GM18519 (cell line): Measurements from ENCODE around the gene DMC1.
"Not testable (repeated sequence)": the region's sequence is repeated elsewhere in the genome, so short reads cannot be mapped to it uniquely, and the experiment has no call there.

ENCODE experiments used
- ATAC-seq: cut with Tn5 transposase; IDR thresholded peaks from one replicate; pipeline ENCODE4 v1.9.1; 2021; ENCODE audit warnings: mild to moderate bottlenecking, moderate library complexity; ENCODE audit not compliant: unreplicated experiment, low FRiP score

DMC1 gene

DNA sequence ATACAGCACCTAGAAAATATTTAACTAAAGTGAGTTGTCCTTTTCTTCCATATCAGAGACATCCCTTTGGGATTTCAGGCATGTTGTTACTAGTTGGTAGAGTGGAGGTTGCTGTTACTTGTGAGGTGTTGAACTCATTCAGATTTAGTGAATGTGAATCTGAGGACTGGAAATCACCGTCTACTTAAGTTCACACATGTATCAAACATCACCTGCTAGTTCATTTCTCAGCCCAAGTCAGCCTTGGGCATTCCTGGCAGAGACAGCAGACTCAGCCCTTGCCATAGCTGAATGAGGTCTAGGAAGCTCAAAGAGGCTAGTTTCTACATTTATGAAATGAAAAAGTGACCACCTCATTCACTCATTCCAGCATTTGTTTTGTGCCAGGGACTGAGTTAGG, 92.4 kb downstream of the DMC1 start:
- no peak for ATAC-seq

- ATAC-seq: no peak
These were observed 95.9 kb downstream of the DMC1 start for GRCh38 chr22:38474003-38474607.

DNA sequence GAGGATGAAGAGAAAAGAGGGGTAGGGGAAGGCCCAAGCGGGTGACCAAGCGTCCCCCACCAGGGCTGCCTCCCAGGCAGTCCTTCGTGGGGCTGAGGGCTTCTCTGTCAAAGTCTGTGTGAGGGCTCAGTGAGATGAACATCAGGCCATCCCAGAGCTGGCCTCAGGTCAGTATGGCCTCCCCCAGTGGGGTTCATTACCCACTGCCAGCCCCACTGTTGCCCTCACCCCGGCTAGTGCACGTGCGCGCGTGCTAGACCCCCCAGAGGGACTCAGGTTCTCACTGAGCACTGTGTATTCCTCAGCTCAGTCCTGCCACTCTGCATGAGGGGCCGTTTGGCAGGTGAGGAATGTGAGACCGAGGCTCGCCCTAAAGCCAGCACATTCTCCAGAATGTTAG, 98.7 kb downstream of the DMC1 start:
- ATAC-seq: no peak

- not testable (repeated sequence) for ATAC-seq
These were observed 99.8 kb downstream of the DMC1 start for GRCh38 chr22:38470179-38470578.

DNA sequence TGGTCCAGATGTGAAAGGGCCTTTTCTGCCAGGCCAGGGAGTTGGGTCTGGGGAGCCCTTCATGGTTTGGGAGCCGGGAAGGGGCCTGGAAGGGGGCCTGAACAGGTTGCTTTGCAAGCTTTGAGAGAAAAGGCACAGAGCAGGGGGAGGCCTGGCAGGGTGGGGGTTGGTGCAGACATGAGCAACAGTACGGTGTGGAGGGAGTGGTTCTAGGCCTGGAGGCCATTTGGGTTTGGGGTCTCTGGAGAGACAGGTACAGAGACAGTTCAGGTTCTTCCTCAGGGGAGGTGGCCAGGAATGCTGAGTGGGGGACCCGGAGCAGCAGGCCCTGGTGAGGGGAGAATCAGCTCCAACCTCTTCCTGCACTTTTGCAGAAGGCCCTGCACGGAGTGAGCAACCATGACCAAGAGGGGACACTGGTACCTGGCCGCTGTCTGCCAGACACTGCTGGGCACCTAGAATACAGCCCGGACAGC, 100.6 kb downstream of the DMC1 start:
- no peak for ATAC-seq
